H9 (cell line): ENCODE data around the gene GLT6D1. TPM values are rescaled to one million over a fixed set of nuclear protein-coding genes. Genes with fewer than 3 reads are reported as not detected.

Experiments
- DNase-seq: peaks from one replicate; pipeline ENCODE4 v3.0.0-alpha.2; 2017
- H2AFZ ChIP-seq: one replicate; pipeline ENCODE4 v1.6.1; 2013; ENCODE audit warnings: mild to moderate bottlenecking, low read length, control low read depth, moderate library complexity
- H2AK5ac ChIP-seq: 2 replicates; pipeline ENCODE4 v1.6.1; 2013; ENCODE audit warnings: low read length, control low read depth, mixed read lengths; ENCODE audit not compliant: insufficient read length
- H2BK120ac ChIP-seq: one replicate; pipeline ENCODE4 v1.6.1; 2013; ENCODE audit warnings: low read depth, mild to moderate bottlenecking, low read length, control low read depth, inconsistent platforms; ENCODE audit not compliant: poor library complexity, severe bottlenecking
- H2BK12ac ChIP-seq: 2 replicates; pipeline ENCODE4 v1.6.1; 2013; ENCODE audit warnings: low read length, control low read depth, mixed read lengths, low read depth; ENCODE audit not compliant: insufficient read length
- H2BK15ac ChIP-seq: 2 replicates; pipeline ENCODE4 v1.6.1; 2013; ENCODE audit warnings: low read depth, low read length, control low read depth
- H2BK20ac ChIP-seq: one replicate; pipeline ENCODE4 v1.6.1; 2013; ENCODE audit warnings: low read depth, mild to moderate bottlenecking, low read length, control low read depth, inconsistent platforms; ENCODE audit not compliant: poor library complexity, severe bottlenecking
- H2BK5ac ChIP-seq: 2 replicates; pipeline ENCODE4 v1.6.1; 2013; ENCODE audit warnings: low read length, control low read depth, mixed read lengths; ENCODE audit not compliant: insufficient read length
- H3K14ac ChIP-seq: 2 replicates; pipeline ENCODE4 v1.6.1; 2013; ENCODE audit warnings: low read length, control low read depth; ENCODE audit not compliant: insufficient read depth
- H3K18ac ChIP-seq: 2 replicates; pipeline ENCODE4 v1.6.1; 2013; ENCODE audit warnings: low read depth, mild to moderate bottlenecking, mixed read lengths, low read length, control low read depth; ENCODE audit not compliant: insufficient read length
- H3K23ac ChIP-seq: 2 replicates; pipeline ENCODE4 v1.6.1; 2013; ENCODE audit warnings: low read length, control low read depth, mixed read lengths, low read depth; ENCODE audit not compliant: insufficient read length
- H3K23me2 ChIP-seq: 2 replicates; pipeline ENCODE4 v1.6.1; 2013; ENCODE audit warnings: low read depth, mild to moderate bottlenecking, mixed read lengths, low read length, control low read depth; ENCODE audit not compliant: insufficient read length, poor library complexity, severe bottlenecking
- H3K27ac ChIP-seq: 2 replicates; pipeline ENCODE4 v1.5.1; 2013; ENCODE audit warnings: low read length, control low read depth, mixed read lengths, low read depth; ENCODE audit not compliant: insufficient read length
- H3K27me3 ChIP-seq: 2 replicates; pipeline ENCODE4 v1.6.1; 2013; ENCODE audit warnings: low read length, control low read depth, inconsistent platforms; ENCODE audit not compliant: insufficient read depth
- H3K4ac ChIP-seq: 2 replicates; pipeline ENCODE4 v1.6.1; 2013; ENCODE audit warnings: low read depth, mild to moderate bottlenecking, control low read depth, inconsistent platforms, low read length, moderate library complexity
- H3K4me1 ChIP-seq: 2 replicates; pipeline ENCODE4 v1.6.1; 2013; ENCODE audit warnings: low read length, control low read depth, inconsistent platforms; ENCODE audit not compliant: insufficient read depth
- H3K4me2 ChIP-seq: 2 replicates; pipeline ENCODE4 v1.6.1; 2013; ENCODE audit warnings: low read length, control low read depth, mixed read lengths; ENCODE audit not compliant: insufficient read length, insufficient read depth
- H3K56ac ChIP-seq: 2 replicates; pipeline ENCODE4 v1.6.1; 2013; ENCODE audit warnings: low read depth, mild to moderate bottlenecking, mixed read lengths, low read length, control low read depth; ENCODE audit not compliant: insufficient read length
- H3K79me1 ChIP-seq: 2 replicates; pipeline ENCODE4 v1.6.1; 2013; ENCODE audit warnings: low read depth, mild to moderate bottlenecking, moderate library complexity, low read length, control low read depth, inconsistent platforms; ENCODE audit not compliant: insufficient read depth, poor library complexity, severe bottlenecking
- H3K79me2 ChIP-seq: 2 replicates; pipeline ENCODE4 v1.6.1; 2013; ENCODE audit warnings: low read length, control low read depth, inconsistent platforms; ENCODE audit not compliant: insufficient read depth
- H3K9ac ChIP-seq: 2 replicates; pipeline ENCODE4 v1.6.1; 2013; ENCODE audit warnings: low read length, control low read depth, mixed read lengths; ENCODE audit not compliant: insufficient read length; ENCODE audit errors: extremely low read depth
- H3K9me3 ChIP-seq: one replicate; pipeline ENCODE4 v1.6.1; 2013; ENCODE audit warnings: low read depth, low read length, inconsistent platforms; ENCODE audit not compliant: control insufficient read depth
- H3T11ph ChIP-seq: one replicate; pipeline ENCODE4 v1.6.1; 2013; ENCODE audit warnings: mild to moderate bottlenecking, low read length, control low read depth, inconsistent platforms
- H4K20me1 ChIP-seq: one replicate; pipeline ENCODE4 v1.6.1; 2013; ENCODE audit not compliant: control insufficient read depth, insufficient read length, insufficient read depth
- H4K5ac ChIP-seq: 2 replicates; pipeline ENCODE4 v1.6.1; 2013; ENCODE audit warnings: low read depth, mild to moderate bottlenecking, mixed read lengths, low read length, control low read depth; ENCODE audit not compliant: insufficient read length
- H4K8ac ChIP-seq: replicated peaks from 2 replicates; pipeline ENCODE4 v1.6.1; 2013; ENCODE audit warnings: low read length, control low read depth, mixed read lengths, low read depth; ENCODE audit not compliant: insufficient read length
- H4K91ac ChIP-seq: 2 replicates; pipeline ENCODE4 v1.6.1; 2013; ENCODE audit warnings: low read depth, mild to moderate bottlenecking, moderate library complexity, mixed read lengths, low read length, control low read depth; ENCODE audit not compliant: insufficient read length
- H3K27ac Mint-ChIP-seq, 3 experiments: 2 replicates in 2 of 3; 3 replicates in 1 of 3; pipeline ENCODE4 v1.8.0; 2020 to 2021; ENCODE audit warnings: mixed read lengths in 3 of 3, mild to moderate bottlenecking in 1 of 3, moderate library complexity in 1 of 3
- H3K27me3 Mint-ChIP-seq: 2 replicates; pipeline ENCODE4 v1.8.0; 2021; ENCODE audit warnings: low read depth, mild to moderate bottlenecking, moderate library complexity, mixed read lengths
- H3K36me3 Mint-ChIP-seq, 3 experiments: 2 replicates in 2 of 3; 3 replicates in 1 of 3; pipeline ENCODE4 v1.8.0; 2020 to 2021; ENCODE audit warnings: low read depth in 3 of 3, mixed read lengths in 3 of 3; ENCODE audit not compliant: insufficient read depth in 1 of 3
- H3K4me1 Mint-ChIP-seq, 2 experiments: 2 replicates each; pipeline ENCODE4 v1.8.0; 2020; ENCODE audit warnings: mixed read lengths in 2 of 2
- H3K4me3 Mint-ChIP-seq, 2 experiments: 2 replicates in 1 of 2; 3 replicates in 1 of 2; pipeline ENCODE4 v1.8.0; 2020 to 2021; ENCODE audit warnings: mild to moderate bottlenecking in 2 of 2, mixed read lengths in 2 of 2, moderate library complexity in 1 of 2
- H3K9me3 Mint-ChIP-seq, 2 experiments: 2 replicates in 1 of 2; 3 replicates in 1 of 2; pipeline ENCODE4 v1.8.0; 2020; ENCODE audit warnings: mild to moderate bottlenecking in 2 of 2, mixed read lengths in 2 of 2, moderate library complexity in 1 of 2
- CTCF ChIP-seq: fragments of 200-600 bp; sonication (generic); conservative IDR thresholded peaks from 3 replicates; pipeline ENCODE4 v1.8.0; 2021; ENCODE audit warnings: antibody characterized with exemption, mild to moderate bottlenecking
- WGBS: extraction: QIAGEN DNeasy Blood & Tissue Kit; methylation state at CpG from one replicate; pipeline ENCODE4 v1.1.7; 2013; ENCODE audit warnings: missing lambda C conversion rate, low lambda C conversion rate, mixed read lengths; ENCODE audit not compliant: insufficient read length; ENCODE audit errors: extremely low coverage; 5-methylcytosine and 5-hydroxymethylcytosine counted together
- total RNA-seq: library from RNA; stranded (reverse); gene quantifications from 2 replicates; pipeline ENCODE4 v1.2.1, GENCODE V29; 2021

Gene GLT6D1
- total RNA-seq, 1 experiment from 2014 or later = not detected

GRCh38 chr9:135664266-135664665 is 24.9 kb upstream of the GLT6D1 start:
- Histone ChIP-seq H3K27ac (no peak overlapping the region), H3K4me1 (no peaks in the 10 kb centered on the region), H3K4ac (no peak overlapping the region), H2BK5ac (no peak overlapping the region), H3T11ph (no peak overlapping the region), H3K14ac (no peak overlapping the region; the same call in 1 of the 2 replicates), H3K4me2 (no peak overlapping the region), H3K79me1 (no peaks in the 10 kb centered on the region), H3K18ac (no peak overlapping the region), H3K27me3 (no peaks in the 10 kb centered on the region), H3K79me2 (no peaks in the 10 kb centered on the region), H3K9ac (no peak overlapping the region), H3K56ac (no peak overlapping the region), H2BK120ac (no peak overlapping the region), H4K8ac (no peak overlapping the region), H4K91ac (no peak overlapping the region), H2BK20ac (no peak overlapping the region), H2BK12ac (no peak overlapping the region), H3K23ac (no peak overlapping the region), H2BK15ac (no peak overlapping the region), H2AFZ (no peak overlapping the region), H3K23me2 (no peaks in the 10 kb centered on the region), H3K9me3 (peaks cover 7% of the 10 kb centered on the region), H4K5ac (no peak overlapping the region), H4K20me1 (peaks cover 2% of the 10 kb centered on the region), H2AK5ac (no peak overlapping the region)
- H3K27ac Mint-ChIP-seq = no peak overlapping the region
- no peak overlapping the region for H3K4me3 Mint-ChIP-seq
- peaks cover 11% of the 10 kb centered on the region in 2 experiments for H3K9me3 Mint-ChIP-seq
- DNase-seq = peak; percentile 16
- H3K27me3 Mint-ChIP-seq = peaks cover 2% of the 10 kb centered on the region
- no peak for TF ChIP-seq CTCF
- H3K4me1 Mint-ChIP-seq = peaks cover 9 to 14% of the 10 kb centered on the region in 2 experiments
- peaks cover 7 to 22% (median 8%) of the 10 kb centered on the region in 3 experiments for H3K36me3 Mint-ChIP-seq
- no CpG with 5 or more reads among the region's 10 CpGs for WGBS
